Mesenchymal stem cell (in vitro differentiated cells and primary cell): ENCODE measurements around the gene SLC15A2. TPM values are rescaled to one million over a fixed set of nuclear protein-coding genes. Genes with fewer than 3 reads are reported as not detected.

Experiments used
- DNase-seq: peaks from one replicate; pipeline ENCODE4 v3.0.0-alpha.2; 2013
- H2AFZ ChIP-seq: one replicate; pipeline ENCODE4 v1.6.1; 2013; ENCODE audit warnings: low read depth, mild to moderate bottlenecking, control low read depth, inconsistent platforms, low read length, moderate library complexity
- H2AK5ac ChIP-seq: 2 replicates; pipeline ENCODE4 v1.6.1; 2013; ENCODE audit warnings: low read length, moderate library complexity, mild to moderate bottlenecking, inconsistent platforms; ENCODE audit not compliant: severe bottlenecking
- H2BK120ac ChIP-seq: one replicate; pipeline ENCODE4 v1.6.1; 2013; ENCODE audit warnings: low read depth, mild to moderate bottlenecking, inconsistent platforms, low read length, moderate library complexity
- H2BK12ac ChIP-seq, 2 experiments: one replicate each; pipeline ENCODE4 v1.6.1; 2013; ENCODE audit warnings: inconsistent platforms in 2 of 2, low read length in 2 of 2, mild to moderate bottlenecking in 2 of 2, moderate library complexity in 2 of 2, control low read depth in 1 of 2
- H2BK15ac ChIP-seq: one replicate; pipeline ENCODE4 v1.6.1; 2013; ENCODE audit warnings: mild to moderate bottlenecking, low read depth, inconsistent platforms; ENCODE audit not compliant: poor library complexity, severe bottlenecking
- H2BK5ac ChIP-seq: 2 replicates; pipeline ENCODE4 v1.6.1; 2013; ENCODE audit warnings: low read depth, mild to moderate bottlenecking, low read length, control low read depth, inconsistent platforms; ENCODE audit not compliant: poor library complexity, severe bottlenecking
- H3K14ac ChIP-seq, 2 experiments: one replicate each; pipeline ENCODE4 v1.6.1; 2013; ENCODE audit warnings: inconsistent platforms in 2 of 2, low read length in 2 of 2, control low read depth in 1 of 2, mild to moderate bottlenecking in 1 of 2, moderate library complexity in 1 of 2
- H3K18ac ChIP-seq, 2 experiments: one replicate each; pipeline ENCODE4 v1.6.1; 2013; ENCODE audit warnings: inconsistent platforms in 2 of 2, low read length in 2 of 2, control low read depth in 1 of 2, low read depth in 1 of 2, mild to moderate bottlenecking in 1 of 2
- H3K23ac ChIP-seq, 2 experiments: one replicate each; pipeline ENCODE4 v1.6.1; 2013; ENCODE audit warnings: inconsistent platforms in 2 of 2, low read length in 2 of 2, mild to moderate bottlenecking in 2 of 2, moderate library complexity in 2 of 2, control low read depth in 1 of 2
- H3K27ac ChIP-seq: 2 replicates; pipeline ENCODE4 v1.5.1; 2013; ENCODE audit warnings: mild to moderate bottlenecking, moderate library complexity, low read length, control low read depth, inconsistent platforms; ENCODE audit not compliant: poor library complexity, severe bottlenecking
- H3K27me3 ChIP-seq, 2 experiments: 2 replicates each; pipeline versions ENCODE4 v1.6.1 to v1.7.0; 2013; ENCODE audit warnings: low read length in 2 of 2, mild to moderate bottlenecking in 2 of 2, moderate library complexity in 2 of 2, control low read depth in 1 of 2, inconsistent platforms in 1 of 2; ENCODE audit not compliant: control insufficient read depth in 1 of 2, insufficient read depth in 1 of 2
- H3K36me3 ChIP-seq, 2 experiments: 2 replicates each; pipeline versions ENCODE4 v1.6.1 to v1.7.0; 2013; ENCODE audit warnings: low read length in 2 of 2, control low read depth in 1 of 2, inconsistent platforms in 1 of 2, low read depth in 1 of 2, mild to moderate bottlenecking in 1 of 2; ENCODE audit not compliant: insufficient read depth in 2 of 2, control insufficient read depth in 1 of 2
- H3K4ac ChIP-seq, 2 experiments: one replicate each; pipeline ENCODE4 v1.6.1; 2013; ENCODE audit warnings: inconsistent platforms in 2 of 2, low read length in 2 of 2, mild to moderate bottlenecking in 2 of 2, moderate library complexity in 2 of 2, control low read depth in 1 of 2, low read depth in 1 of 2
- H3K4me1 ChIP-seq: 2 replicates; pipeline ENCODE4 v1.6.1; 2013; ENCODE audit warnings: low read depth, low read length, control low read depth; ENCODE audit not compliant: control insufficient read depth, insufficient read depth
- H3K4me2 ChIP-seq: 2 replicates; pipeline ENCODE4 v1.6.1; 2013; ENCODE audit warnings: low read length, mild to moderate bottlenecking, inconsistent platforms; ENCODE audit not compliant: poor library complexity, severe bottlenecking
- H3K4me3 ChIP-seq, 2 experiments: 2 replicates each; pipeline versions ENCODE4 v1.5.1 to v1.7.0; 2013; ENCODE audit warnings: low read length in 2 of 2, mild to moderate bottlenecking in 2 of 2, control low read depth in 1 of 2, low read depth in 1 of 2; ENCODE audit not compliant: insufficient read depth in 1 of 2
- H3K79me1 ChIP-seq: replicated peaks from 2 replicates; pipeline ENCODE4 v1.6.1; 2013; ENCODE audit warnings: mild to moderate bottlenecking, control low read depth, low read length, inconsistent platforms; ENCODE audit not compliant: poor library complexity, severe bottlenecking
- H3K9ac ChIP-seq: 2 replicates; pipeline ENCODE4 v1.7.0; 2013; ENCODE audit warnings: mild to moderate bottlenecking, low read length, moderate library complexity
- H3K9me3 ChIP-seq: 2 replicates; pipeline ENCODE4 v1.7.0; 2013; ENCODE audit warnings: mild to moderate bottlenecking, low read length; ENCODE audit not compliant: control insufficient read depth
- H4K8ac ChIP-seq: one replicate; pipeline ENCODE4 v1.6.1; 2013; ENCODE audit warnings: inconsistent platforms, mild to moderate bottlenecking, low read length, moderate library complexity
- H4K91ac ChIP-seq: one replicate; pipeline ENCODE4 v1.6.1; 2013; ENCODE audit warnings: mild to moderate bottlenecking, low read length, inconsistent platforms
- WGBS: methylation state at CpG from one replicate; pipeline ENCODE4 v1.1.7; 2013; ENCODE audit warnings: mixed read lengths; 5-methylcytosine and 5-hydroxymethylcytosine counted together
- polyA plus RNA-seq, 2 experiments: library from polyadenylated mRNA; stranded (reverse); fragments of 200-250 nt; gene quantifications; one replicate each; pipeline ENCODE4 v1.2.3, GENCODE V29; 2013

SLC15A2 gene, protein sequence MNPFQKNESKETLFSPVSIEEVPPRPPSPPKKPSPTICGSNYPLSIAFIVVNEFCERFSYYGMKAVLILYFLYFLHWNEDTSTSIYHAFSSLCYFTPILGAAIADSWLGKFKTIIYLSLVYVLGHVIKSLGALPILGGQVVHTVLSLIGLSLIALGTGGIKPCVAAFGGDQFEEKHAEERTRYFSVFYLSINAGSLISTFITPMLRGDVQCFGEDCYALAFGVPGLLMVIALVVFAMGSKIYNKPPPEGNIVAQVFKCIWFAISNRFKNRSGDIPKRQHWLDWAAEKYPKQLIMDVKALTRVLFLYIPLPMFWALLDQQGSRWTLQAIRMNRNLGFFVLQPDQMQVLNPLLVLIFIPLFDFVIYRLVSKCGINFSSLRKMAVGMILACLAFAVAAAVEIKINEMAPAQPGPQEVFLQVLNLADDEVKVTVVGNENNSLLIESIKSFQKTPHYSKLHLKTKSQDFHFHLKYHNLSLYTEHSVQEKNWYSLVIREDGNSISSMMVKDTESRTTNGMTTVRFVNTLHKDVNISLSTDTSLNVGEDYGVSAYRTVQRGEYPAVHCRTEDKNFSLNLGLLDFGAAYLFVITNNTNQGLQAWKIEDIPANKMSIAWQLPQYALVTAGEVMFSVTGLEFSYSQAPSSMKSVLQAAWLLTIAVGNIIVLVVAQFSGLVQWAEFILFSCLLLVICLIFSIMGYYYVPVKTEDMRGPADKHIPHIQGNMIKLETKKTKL
- polyA plus RNA-seq (2013, experiment 1 of 2): 0.07 TPM
- 0.03 TPM for polyA plus RNA-seq (2013, experiment 2 of 2)

DNA sequence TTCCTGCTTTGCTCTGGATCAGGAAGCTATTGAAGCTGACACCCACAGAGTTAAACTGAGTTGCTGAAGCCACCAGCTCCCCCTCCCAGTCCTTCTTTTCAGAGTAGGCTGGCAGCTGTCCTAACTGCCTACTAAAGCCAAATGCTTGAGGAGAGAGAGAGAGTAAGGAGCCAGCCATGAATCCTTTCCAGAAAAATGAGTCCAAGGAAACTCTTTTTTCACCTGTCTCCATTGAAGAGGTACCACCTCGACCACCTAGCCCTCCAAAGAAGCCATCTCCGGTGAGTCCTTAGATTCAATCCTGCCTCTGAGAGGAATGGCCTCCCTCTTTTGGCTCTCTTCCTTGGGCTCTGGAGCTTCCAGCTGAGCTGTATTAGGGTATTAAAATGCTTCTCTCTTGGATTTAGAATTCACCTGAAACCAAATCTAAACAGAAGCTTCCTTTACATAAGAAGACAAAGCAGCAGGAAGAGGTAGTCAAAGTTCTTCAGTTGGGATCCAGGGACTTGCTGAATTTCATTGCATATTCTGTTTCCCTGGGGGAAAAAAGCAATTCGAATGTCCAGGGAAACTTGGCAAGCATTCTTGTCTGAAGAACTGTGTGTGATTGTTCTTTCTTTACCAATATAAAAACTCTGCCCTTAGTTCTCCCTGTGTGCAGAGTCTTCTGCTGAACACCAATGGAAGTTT lies at the start of gene SLC15A2:
Gene SLC15A2, plus strand, starts transcription at position 101 of the 690 bp plus-strand sequence. Its CDS starts 76 bp downstream, at position 177.
- Histone ChIP-seq H3K4me2 (no peak within 1 kb of the TSS), H3K4me3 (no peak within 1 kb of the TSS), H3K79me1 (no peaks in the 10 kb centered on the region), H4K8ac (no peak within 1 kb of the TSS), H3K4me1 (no peaks in the 10 kb centered on the region), H3K4ac (no peak within 1 kb of the TSS), H2BK120ac (no peak within 1 kb of the TSS), H2AK5ac (no peak within 1 kb of the TSS), H2AFZ (no peak within 1 kb of the TSS), H3K23ac (no peak within 1 kb of the TSS), H3K9me3 (no peaks in the 10 kb centered on the region), H3K36me3 (no peaks in the 10 kb centered on the region), H3K14ac (no peak within 1 kb of the TSS), H3K27me3 (no peaks in the 10 kb centered on the region), H4K91ac (no peak within 1 kb of the TSS), H2BK15ac (no peak within 1 kb of the TSS), H2BK5ac (no peak within 1 kb of the TSS), H3K18ac (no peak within 1 kb of the TSS), H3K9ac (no peak within 1 kb of the TSS), H2BK12ac (no peak within 1 kb of the TSS), H3K27ac (no peak within 1 kb of the TSS)
- WGBS: 75% methylated on average over 2 of the region's 3 CpGs
- no peak for DNase-seq

DNA sequence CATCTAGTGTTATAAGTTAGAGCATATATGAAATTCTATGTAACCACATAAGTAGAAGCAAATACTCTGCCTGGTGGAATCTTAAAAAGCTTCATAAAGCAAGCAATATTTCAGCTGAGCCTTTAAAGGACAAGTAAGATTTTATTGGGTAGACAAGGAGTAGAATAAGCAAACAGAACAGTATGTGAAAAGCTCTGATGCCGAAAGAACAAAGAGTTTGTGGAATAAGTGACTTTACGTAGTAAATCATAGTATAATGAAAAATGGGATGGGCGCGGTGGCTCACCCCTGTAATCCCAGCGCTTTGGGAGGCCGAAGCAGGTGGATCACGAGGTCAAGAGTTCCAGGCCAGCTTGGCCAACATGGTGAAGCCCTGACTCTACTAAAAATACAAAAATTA lies 49.3 kb upstream of the SLC15A2 start:
- Histone ChIP-seq H3K23ac (no peak overlapping the region), H3K14ac (no peak overlapping the region), H3K4me1 (no peaks in the 10 kb centered on the region), H2BK5ac (no peak overlapping the region), H2BK15ac (no peak overlapping the region), H3K36me3 (no peaks in the 10 kb centered on the region), H3K18ac (no peak overlapping the region), H4K91ac (no peak overlapping the region), H3K9ac (no peak overlapping the region), H2AK5ac (no peak overlapping the region), H2AFZ (no peak overlapping the region), H2BK12ac (no peak overlapping the region), H4K8ac (no peak overlapping the region), H3K4me3 (no peak overlapping the region), H3K27me3 (no peaks in the 10 kb centered on the region), H3K79me1 (no peaks in the 10 kb centered on the region), H3K27ac (no peak overlapping the region), H2BK120ac (no peak overlapping the region), H3K9me3 (no peaks in the 10 kb centered on the region), H3K4me2 (no peak overlapping the region), H3K4ac (no peak overlapping the region)
- WGBS: 94% methylated on average over 7 of the region's 7 CpGs
- no peak for DNase-seq

- no peak overlapping the region for H2AK5ac ChIP-seq
- H3K9me3 ChIP-seq: no peaks in the 10 kb centered on the region
- no peak overlapping the region for H3K18ac ChIP-seq
- H2BK5ac ChIP-seq: no peak overlapping the region
- H3K4me1 ChIP-seq: no peaks in the 10 kb centered on the region
- H3K14ac ChIP-seq: no peak overlapping the region
- H4K91ac ChIP-seq: no peak overlapping the region
- WGBS: no CpG with 5 or more reads among the region's 2 CpGs
- H3K4me3 ChIP-seq: no peak overlapping the region
- no peak overlapping the region for H3K27ac ChIP-seq
- H2BK120ac ChIP-seq: no peak overlapping the region
- H3K36me3 ChIP-seq: no peaks in the 10 kb centered on the region
- no peak for DNase-seq
- no peak overlapping the region for H4K8ac ChIP-seq
- no peaks in the 10 kb centered on the region for H3K27me3 ChIP-seq
- no peak overlapping the region for H2BK15ac ChIP-seq
- H3K23ac ChIP-seq: no peak overlapping the region
- no peak overlapping the region for H3K4ac ChIP-seq
- H3K79me1 ChIP-seq: no peaks in the 10 kb centered on the region
- H3K9ac ChIP-seq: no peak overlapping the region
- H2BK12ac ChIP-seq: no peak overlapping the region
- no peak overlapping the region for H3K4me2 ChIP-seq
- H2AFZ ChIP-seq: no peak overlapping the region
These were observed 41.9 kb upstream of the SLC15A2 start for GRCh38 chr3:121852256-121852655.

DNA sequence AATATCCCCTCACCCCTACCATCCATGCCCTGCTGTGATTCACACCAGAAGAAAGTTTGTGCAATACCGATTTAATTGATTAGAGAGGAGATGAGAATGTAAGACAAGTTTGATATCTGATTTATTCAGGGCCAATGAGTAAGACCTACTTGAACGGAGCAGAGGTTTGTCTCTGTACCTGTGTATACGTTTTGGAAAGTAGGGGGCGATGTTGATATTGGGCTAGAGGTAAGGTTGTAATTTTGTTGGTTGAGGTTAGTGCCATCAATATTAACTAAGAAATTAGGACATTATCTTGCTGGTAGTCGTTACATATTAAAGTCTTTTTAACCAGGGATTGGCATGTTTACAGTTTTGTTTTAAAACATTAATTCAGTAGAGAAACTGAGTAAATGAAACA lies 38.6 kb upstream of the SLC15A2 start:
- H3K36me3 ChIP-seq: no peaks in the 10 kb centered on the region
- no peak overlapping the region for H2AK5ac ChIP-seq
- H3K23ac ChIP-seq: no peak overlapping the region
- no peak overlapping the region for H2BK5ac ChIP-seq
- DNase-seq: no peak
- no peak overlapping the region for H2BK12ac ChIP-seq
- H3K27ac ChIP-seq: no peak overlapping the region
- H3K9ac ChIP-seq: no peak overlapping the region
- 25% methylated on average over 5 of the region's 5 CpGs for WGBS
- H3K14ac ChIP-seq: no peak overlapping the region
- no peaks in the 10 kb centered on the region for H3K27me3 ChIP-seq
- no peak overlapping the region for H3K4me3 ChIP-seq
- no peaks in the 10 kb centered on the region for H3K9me3 ChIP-seq
- no peak overlapping the region for H3K18ac ChIP-seq
- H4K8ac ChIP-seq: no peak overlapping the region
- H3K79me1 ChIP-seq: no peaks in the 10 kb centered on the region
- H3K4me1 ChIP-seq: no peaks in the 10 kb centered on the region
- H4K91ac ChIP-seq: no peak overlapping the region
- H3K4me2 ChIP-seq: no peak overlapping the region
- H3K4ac ChIP-seq: no peak overlapping the region
- H2BK120ac ChIP-seq: no peak overlapping the region
- H2BK15ac ChIP-seq: no peak overlapping the region
- H2AFZ ChIP-seq: no peak overlapping the region
